ENCODE results near the gene ZNF230.

Gene ZNF230

DNA sequence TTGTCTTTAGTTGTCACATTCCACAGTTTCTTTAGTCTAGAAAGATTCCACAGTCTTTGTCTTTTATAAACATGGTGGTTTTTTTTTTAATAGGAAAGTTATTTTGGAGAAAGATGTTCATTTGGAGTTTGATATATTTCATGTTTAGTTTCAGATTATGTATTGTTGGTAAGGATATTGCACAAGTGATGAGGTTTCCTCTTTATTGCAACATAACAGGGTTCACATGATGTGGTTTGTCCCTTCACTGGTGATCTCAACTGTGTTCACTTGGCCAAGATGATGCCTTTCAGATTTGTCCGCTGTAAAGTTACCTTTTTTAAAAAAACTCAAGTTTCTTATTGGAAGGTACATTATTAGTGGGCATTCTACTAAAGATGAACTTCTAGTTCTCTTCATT is 3.2 kb downstream of the ZNF230 start:
- Mint-ChIP-seq H3K27ac (ENCODE audit: low read depth) (no peak overlapping the region), H3K36me3 (ENCODE audit: insufficient read depth) (peaks cover 32% of the 10 kb centered on the region), H3K9me3 (peaks cover 33% of the 10 kb centered on the region), H3K27me3 (no peaks in the 10 kb centered on the region), H3K4me1 (peaks cover 32% of the 10 kb centered on the region), H3K4me3 (no peak overlapping the region)
- DNase-seq (ENCODE audit: low spot score in 2 of 2) = no peak
- ATAC-seq (replicated peaks; ENCODE audit: extremely low read depth, poor library complexity, severe bottlenecking) = no peak

DNA sequence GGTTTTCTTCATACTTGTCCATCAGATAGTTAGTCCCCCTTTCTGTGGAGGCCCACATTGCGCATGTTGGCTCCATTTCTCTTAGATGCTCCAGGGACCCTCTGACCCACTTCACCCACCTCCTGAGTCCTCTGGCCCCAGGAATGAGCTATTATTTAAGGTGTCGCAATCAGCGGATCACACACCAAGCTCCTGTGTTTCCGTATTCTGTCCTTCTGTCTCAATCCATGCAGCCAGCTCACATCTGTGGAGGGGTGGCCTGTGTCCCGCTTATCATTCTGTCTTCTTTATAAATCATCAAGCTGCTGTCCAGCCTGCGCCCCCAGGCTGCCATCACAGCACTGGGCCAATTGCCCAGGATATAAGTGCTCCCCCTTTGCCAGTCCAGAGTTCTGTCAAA is 4.7 kb downstream of the ZNF230 start:
- Mint-ChIP-seq H3K27me3 (no peaks in the 10 kb centered on the region), H3K9me3 (peaks cover 41% of the 10 kb centered on the region), H3K4me1 (peaks cover 25% of the 10 kb centered on the region), H3K4me3 (no peak overlapping the region), H3K36me3 (ENCODE audit: insufficient read depth) (peaks cover 37% of the 10 kb centered on the region), H3K27ac (ENCODE audit: low read depth) (no peak overlapping the region)
- ATAC-seq (replicated peaks; ENCODE audit: extremely low read depth, poor library complexity, severe bottlenecking) = no peak
- no peak for DNase-seq (ENCODE audit: low spot score in 2 of 2)

DNA sequence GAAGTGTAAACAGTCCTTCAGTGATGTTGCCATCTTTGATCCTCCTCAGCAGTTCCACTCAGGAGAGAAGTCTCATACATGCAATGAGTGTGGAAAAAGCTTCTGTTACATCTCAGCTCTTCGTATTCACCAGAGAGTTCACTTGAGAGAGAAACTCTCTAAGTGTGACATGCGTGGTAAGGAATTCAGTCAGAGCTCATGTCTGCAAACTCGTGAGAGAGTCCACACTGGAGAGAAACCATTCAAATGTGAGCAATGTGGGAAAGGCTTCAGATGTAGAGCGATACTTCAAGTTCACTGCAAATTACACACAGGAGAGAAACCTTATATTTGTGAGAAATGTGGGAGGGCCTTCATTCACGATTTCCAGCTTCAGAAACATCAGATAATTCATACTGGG is 7.7 kb downstream of the ZNF230 start:
- no peak for DNase-seq (ENCODE audit: low spot score in 2 of 2)
- ATAC-seq (replicated peaks; ENCODE audit: extremely low read depth, poor library complexity, severe bottlenecking) = no peak
- Mint-ChIP-seq H3K27me3 (no peaks in the 10 kb centered on the region), H3K4me1 (peaks cover 9% of the 10 kb centered on the region), H3K27ac (ENCODE audit: low read depth) (no peak overlapping the region), H3K9me3 (peaks cover 56% of the 10 kb centered on the region), H3K36me3 (ENCODE audit: insufficient read depth) (peaks cover 34% of the 10 kb centered on the region), H3K4me3 (no peak overlapping the region)

DNA sequence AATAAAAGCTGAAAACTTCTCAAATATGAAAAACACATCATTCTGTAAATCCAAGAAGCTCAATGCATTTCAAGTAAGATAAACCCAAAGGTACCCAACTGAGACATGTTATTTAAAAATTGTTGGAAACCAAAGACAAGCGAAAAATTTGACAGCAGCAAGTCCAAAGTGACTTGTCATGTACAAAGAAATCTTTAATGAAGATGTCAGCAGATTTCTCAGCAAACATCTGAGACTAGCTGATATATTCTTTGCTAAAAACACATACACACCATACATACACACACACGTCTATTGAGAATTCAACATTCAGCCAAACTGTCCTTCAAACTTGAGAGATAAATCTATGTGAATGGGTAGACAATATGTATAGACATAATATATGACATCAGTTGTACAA is 16.7 kb downstream of the ZNF230 start:
- no peak overlapping the region for H3K4me3 Mint-ChIP-seq
- H3K36me3 Mint-ChIP-seq (ENCODE audit: insufficient read depth) = no peaks in the 10 kb centered on the region
- H3K9me3 Mint-ChIP-seq = peaks cover 13% of the 10 kb centered on the region
- no peak overlapping the region for H3K27ac Mint-ChIP-seq (ENCODE audit: low read depth)
- ATAC-seq (replicated peaks; ENCODE audit: extremely low read depth, poor library complexity, severe bottlenecking) (no peak), DNase-seq (ENCODE audit: low spot score in 2 of 2) (no peak)
- H3K27me3 Mint-ChIP-seq = peaks cover 42% of the 10 kb centered on the region
- peaks cover under 1% of the 10 kb centered on the region for H3K4me1 Mint-ChIP-seq

DNA sequence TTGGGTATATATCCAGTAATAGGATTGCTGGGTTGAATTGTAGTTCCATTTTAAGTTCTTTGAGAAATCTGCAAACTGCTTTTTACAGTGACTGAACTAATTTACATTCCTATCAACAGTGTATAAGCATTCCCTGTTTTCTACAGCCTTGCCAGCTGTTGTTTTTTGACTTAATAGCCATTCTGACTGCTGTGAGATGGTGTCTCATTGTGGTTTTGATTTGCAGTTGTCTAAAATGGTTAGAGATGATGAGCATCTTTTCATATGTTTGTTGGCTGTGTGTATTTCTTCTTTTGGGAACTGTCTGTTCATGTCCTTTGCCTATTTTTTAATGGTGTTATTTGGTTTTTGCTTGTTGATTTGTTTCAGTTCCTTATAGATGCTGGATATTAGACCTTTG is 18.5 kb downstream of the ZNF230 start:
- H3K4me3 Mint-ChIP-seq = no peak overlapping the region
- peaks cover 6% of the 10 kb centered on the region for H3K36me3 Mint-ChIP-seq (ENCODE audit: insufficient read depth)
- H3K27me3 Mint-ChIP-seq = peaks cover 42% of the 10 kb centered on the region
- DNase-seq (ENCODE audit: low spot score in 2 of 2) (no peak), ATAC-seq (replicated peaks; ENCODE audit: extremely low read depth, poor library complexity, severe bottlenecking) (no peak)
- H3K27ac Mint-ChIP-seq (ENCODE audit: low read depth) = no peak overlapping the region
- peaks cover 18% of the 10 kb centered on the region for H3K4me1 Mint-ChIP-seq
- H3K9me3 Mint-ChIP-seq = peaks cover 16% of the 10 kb centered on the region

DNA sequence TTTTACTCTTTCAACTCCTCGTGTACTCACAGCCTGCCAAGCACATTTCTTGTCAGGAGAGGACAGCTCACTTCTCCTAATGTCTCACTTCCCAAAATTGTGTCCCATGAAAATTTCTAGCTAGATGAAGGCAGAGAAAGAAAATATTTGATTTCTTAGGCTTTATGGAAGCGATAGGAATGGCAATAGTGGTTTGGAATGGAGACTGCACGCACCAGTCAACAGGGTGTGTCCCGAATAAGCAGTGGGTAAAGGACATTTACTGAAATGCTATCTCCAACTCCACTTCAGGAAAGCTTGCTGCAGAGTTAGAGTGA is 22.1 kb downstream of the ZNF230 start:
- no peak for ATAC-seq (replicated peaks; ENCODE audit: extremely low read depth, poor library complexity, severe bottlenecking)
- H3K9me3 Mint-ChIP-seq = peaks cover 20% of the 10 kb centered on the region
- DNase-seq (ENCODE audit: low spot score in 2 of 2) = no peak
- peaks cover 21% of the 10 kb centered on the region for H3K36me3 Mint-ChIP-seq (ENCODE audit: insufficient read depth)
- peak overlapping the region; percentile 94 for H3K27ac Mint-ChIP-seq (ENCODE audit: low read depth)
- H3K4me1 Mint-ChIP-seq = peaks cover 26% of the 10 kb centered on the region
- peaks cover 21% of the 10 kb centered on the region for H3K27me3 Mint-ChIP-seq
- peak overlapping the region; percentile 99 for H3K4me3 Mint-ChIP-seq

DNA sequence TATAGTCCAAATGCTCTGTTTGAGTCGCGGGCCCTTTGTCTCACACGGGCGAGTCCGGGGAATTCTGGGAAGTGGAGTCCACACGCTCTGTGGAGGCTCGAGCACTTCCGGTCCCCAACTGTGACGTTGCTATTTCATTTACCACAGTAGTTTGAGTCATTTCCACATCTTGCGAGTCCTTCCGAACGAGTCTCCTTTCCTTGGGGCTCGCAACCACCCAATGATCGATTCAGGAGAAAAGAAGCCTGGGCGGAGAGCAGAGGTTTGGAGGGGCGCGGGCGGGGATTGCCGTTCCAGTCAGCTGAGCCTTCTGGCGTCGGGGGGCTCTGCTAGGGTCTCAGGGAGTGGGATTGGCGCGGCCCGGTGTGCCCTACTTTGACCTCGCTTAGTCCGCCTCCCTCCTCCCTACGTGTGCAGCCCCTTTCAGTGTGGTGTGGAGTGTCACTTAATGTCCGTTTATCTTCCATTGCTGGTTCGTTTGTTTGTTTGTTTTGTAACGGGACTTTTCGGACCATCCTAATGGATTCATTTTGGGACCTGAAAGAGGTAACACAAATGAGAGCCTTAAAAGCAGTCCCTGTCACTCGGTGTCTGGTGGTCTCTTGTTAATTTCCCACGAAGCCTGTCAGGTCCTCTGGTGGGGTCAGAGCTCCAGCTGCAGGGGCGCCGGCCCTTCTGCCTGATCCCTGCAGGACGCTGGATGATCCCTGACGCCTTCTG is 22.6 kb downstream of the ZNF230 start, which contains the start of gene ZNF222:
ZNF222 (plus strand) TSS at position 163 of the 720 bp plus-strand sequence; CDS start at position 221, 58 bp downstream.
- Mint-ChIP-seq H3K4me1 (peaks cover 26% of the 10 kb centered on the region), H3K4me3 (peak within 1 kb of the TSS; percentile 99), H3K27ac (ENCODE audit: low read depth) (peak within 1 kb of the TSS; percentile 94), H3K9me3 (peaks cover 17% of the 10 kb centered on the region), H3K36me3 (ENCODE audit: insufficient read depth) (peaks cover 21% of the 10 kb centered on the region), H3K27me3 (peaks cover 15% of the 10 kb centered on the region)
- DNase-seq (ENCODE audit: low spot score in 2 of 2) = peak; percentile 26 to 54
- peak; percentile 99 for ATAC-seq (replicated peaks; ENCODE audit: extremely low read depth, poor library complexity, severe bottlenecking)

DNA sequence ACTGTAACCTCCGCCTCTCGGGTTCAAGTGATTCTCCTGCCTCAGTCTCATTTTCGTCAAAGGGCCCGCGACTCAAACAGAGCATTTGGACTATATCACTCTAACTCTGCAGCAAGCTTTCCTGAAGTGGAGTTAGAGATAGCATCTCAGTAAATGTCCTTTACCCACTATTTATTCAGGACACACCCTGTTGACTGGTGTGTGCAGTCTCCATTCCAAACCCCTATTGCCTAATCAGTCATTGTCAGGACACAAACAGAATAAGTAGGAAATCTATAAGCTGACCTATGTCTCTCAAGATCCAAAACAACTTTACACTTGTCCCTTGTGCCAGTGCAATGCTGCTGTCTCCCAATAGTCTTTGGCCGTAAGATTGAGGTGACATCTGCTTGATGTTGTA is 23.9 kb downstream of the ZNF230 start:
- Mint-ChIP-seq H3K4me1 (peaks cover 26% of the 10 kb centered on the region), H3K9me3 (peaks cover 17% of the 10 kb centered on the region), H3K4me3 (peak overlapping the region; percentile 99), H3K36me3 (ENCODE audit: insufficient read depth) (peaks cover 26% of the 10 kb centered on the region), H3K27me3 (peaks cover 3% of the 10 kb centered on the region), H3K27ac (ENCODE audit: low read depth) (no peak overlapping the region)
- ATAC-seq (replicated peaks; ENCODE audit: extremely low read depth, poor library complexity, severe bottlenecking) (no peak), DNase-seq (ENCODE audit: low spot score in 2 of 2) (no peak)

DNA sequence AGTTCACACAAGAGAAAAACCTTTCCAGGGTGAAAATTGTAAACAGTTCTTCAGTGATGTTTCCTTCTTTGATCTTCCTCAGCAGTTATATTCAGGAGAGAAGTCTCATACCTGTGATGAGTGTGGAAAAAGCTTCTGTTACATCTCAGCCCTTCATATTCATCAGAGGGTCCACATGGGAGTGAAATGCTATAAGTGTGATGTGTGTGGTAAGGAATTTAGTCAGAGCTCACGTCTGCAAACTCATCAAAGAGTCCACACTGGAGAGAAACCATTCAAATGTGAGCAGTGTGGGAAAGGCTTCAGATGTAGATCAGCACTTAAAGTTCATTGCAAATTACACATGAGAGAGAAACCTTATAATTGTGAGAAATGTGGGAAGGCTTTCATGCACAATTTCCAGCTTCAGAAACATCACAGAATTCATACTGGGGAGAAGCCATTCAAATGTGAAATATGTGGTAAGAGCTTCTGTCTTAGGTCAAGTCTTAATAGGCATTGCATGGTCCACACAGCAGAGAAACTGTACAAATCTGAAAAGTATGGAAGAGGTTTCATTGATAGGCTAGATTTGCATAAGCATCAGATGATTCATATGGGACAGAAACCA is 29.3 kb downstream of the ZNF230 start:
- H3K4me1 Mint-ChIP-seq = peaks cover 8% of the 10 kb centered on the region
- no peak for DNase-seq (ENCODE audit: low spot score in 2 of 2)
- peaks cover 20% of the 10 kb centered on the region for H3K36me3 Mint-ChIP-seq (ENCODE audit: insufficient read depth)
- no peak overlapping the region for H3K27ac Mint-ChIP-seq (ENCODE audit: low read depth)
- no peaks in the 10 kb centered on the region for H3K27me3 Mint-ChIP-seq
- no peak for ATAC-seq (replicated peaks; ENCODE audit: extremely low read depth, poor library complexity, severe bottlenecking)
- peaks cover 43% of the 10 kb centered on the region for H3K9me3 Mint-ChIP-seq
- no peak overlapping the region for H3K4me3 Mint-ChIP-seq

DNA sequence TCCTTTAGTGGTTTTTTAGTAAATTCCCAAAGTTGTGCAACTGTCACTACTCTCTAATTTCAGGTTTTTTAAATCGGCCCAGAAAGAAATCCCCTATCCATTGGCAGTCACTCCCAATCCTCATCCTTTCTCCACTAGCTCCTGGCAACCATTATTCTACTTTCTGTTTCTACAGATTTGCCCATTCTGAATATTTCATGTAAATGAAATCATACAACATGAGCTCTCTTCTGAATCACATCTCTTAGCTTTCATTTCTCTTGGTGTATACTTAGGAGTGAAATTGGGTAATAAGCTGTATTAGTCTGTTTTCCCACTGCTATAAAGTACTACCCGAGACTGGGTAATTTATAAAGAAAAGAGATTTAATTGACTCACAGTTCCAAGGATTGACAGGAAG is 39.4 kb downstream of the ZNF230 start:
- no peak overlapping the region for H3K4me3 Mint-ChIP-seq
- no peak for ATAC-seq (replicated peaks; ENCODE audit: extremely low read depth, poor library complexity, severe bottlenecking)
- no peaks in the 10 kb centered on the region for H3K36me3 Mint-ChIP-seq (ENCODE audit: insufficient read depth)
- H3K4me1 Mint-ChIP-seq = no peaks in the 10 kb centered on the region
- DNase-seq (ENCODE audit: low spot score in 2 of 2) = no peak
- H3K9me3 Mint-ChIP-seq = peaks cover 24% of the 10 kb centered on the region
- H3K27me3 Mint-ChIP-seq = peaks cover 25% of the 10 kb centered on the region
- H3K27ac Mint-ChIP-seq (ENCODE audit: low read depth) = no peak overlapping the region

DNA sequence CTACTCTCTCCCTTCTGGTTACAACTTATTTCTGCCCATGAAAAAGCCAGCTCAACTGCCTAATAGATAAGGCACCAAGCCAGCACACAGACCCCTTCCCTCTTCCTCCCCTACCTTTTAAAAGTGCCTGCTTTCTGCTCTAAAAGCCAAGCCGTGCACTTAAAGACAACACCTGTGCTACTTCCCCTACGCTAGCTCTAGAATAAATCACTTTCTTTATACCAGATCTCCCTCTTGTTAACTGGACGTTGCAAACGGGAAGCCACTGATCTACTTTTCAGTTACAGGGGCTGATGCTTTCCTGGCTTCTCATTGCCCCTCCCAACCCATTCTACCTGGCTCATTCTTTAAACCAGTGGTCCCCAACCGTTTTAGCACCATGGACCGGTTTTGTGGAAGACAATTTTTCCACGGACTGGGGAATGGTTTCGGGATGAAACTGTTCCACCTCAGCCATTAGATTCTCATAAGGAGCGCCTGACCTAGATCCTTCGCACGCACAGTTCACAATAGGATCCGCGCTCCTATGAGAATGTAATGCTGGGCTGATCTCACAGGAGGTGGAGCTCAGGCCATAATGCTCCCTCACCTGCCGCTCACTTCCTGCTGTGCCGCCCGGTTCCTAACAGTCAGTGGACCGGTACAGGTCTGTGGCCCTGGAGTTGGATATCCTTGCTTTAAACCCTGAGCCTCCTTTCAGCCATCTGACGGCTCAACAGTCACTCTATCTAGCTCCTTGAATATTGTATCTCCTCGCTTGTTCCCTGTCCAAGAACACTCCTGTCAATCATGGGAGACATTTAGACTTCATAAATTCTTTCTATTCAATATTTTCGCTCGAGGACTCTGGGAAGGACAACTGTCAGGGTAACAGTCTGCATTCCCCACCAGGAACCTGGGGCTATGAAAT is 48.2 kb downstream of the ZNF230 start:
- peaks cover 58% of the 10 kb centered on the region for H3K27me3 Mint-ChIP-seq
- H3K27ac Mint-ChIP-seq (ENCODE audit: low read depth) = no peak overlapping the region
- no peak for ATAC-seq (replicated peaks; ENCODE audit: extremely low read depth, poor library complexity, severe bottlenecking)
- peaks cover 3% of the 10 kb centered on the region for H3K36me3 Mint-ChIP-seq (ENCODE audit: insufficient read depth)
- peak overlapping the region; percentile 86 for H3K4me3 Mint-ChIP-seq
- peaks cover 17% of the 10 kb centered on the region for H3K9me3 Mint-ChIP-seq
- peaks cover 11% of the 10 kb centered on the region for H3K4me1 Mint-ChIP-seq
- DNase-seq (ENCODE audit: low spot score in 2 of 2) = no peak

DNA sequence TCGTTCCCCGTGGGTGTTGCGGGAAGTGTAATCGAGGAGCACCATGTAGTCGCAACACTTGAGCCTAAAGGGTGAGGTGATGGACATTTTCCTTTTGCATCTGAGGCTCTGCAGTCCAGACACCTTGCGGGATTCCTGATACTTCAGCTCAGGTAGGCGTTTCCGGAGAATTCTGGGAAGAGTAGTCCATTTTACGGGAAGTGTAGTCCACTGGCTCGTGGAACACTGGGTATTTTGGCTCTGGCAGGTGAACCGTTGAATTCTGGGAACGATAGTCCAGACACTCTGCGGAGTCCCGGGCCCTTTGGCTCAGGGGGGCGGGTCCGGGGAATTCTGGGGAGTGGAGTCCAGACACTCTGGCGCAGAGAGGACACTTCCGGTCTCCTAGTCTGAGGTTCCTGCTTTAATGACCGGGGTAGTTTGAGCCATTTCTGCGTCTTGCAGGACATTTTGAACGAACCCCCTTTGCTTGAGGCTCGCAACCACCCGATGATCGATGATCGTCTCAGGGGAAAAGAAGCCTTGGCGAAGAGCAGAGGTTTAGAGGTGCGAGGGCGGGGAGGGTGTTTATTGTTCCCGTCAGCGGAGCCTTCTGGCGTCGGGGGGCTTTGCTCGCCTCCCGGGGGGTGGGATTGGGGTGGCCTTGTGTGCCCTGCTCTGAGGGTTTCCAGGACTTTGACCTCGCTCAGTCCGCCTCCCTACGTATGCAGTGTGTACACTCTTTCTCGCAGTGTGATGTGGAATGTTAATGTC is 49.1 kb downstream of the ZNF230 start, which contains the start of gene ZNF223:
ZNF223 (plus strand) TSS at position 387 of the 753 bp plus-strand sequence. CDS start 3,141 bp downstream, outside the sequence.
- DNase-seq (ENCODE audit: low spot score in 2 of 2) = no peak

More for the DNA sequence above, 49.1 kb downstream of the ZNF230 start, which contains the start of gene ZNF223:
- Mint-ChIP-seq H3K9me3 (peaks cover 17% of the 10 kb centered on the region), H3K27ac (ENCODE audit: low read depth) (no peak within 1 kb of the TSS), H3K4me3 (peak within 1 kb of the TSS; percentile 86), H3K27me3 (peaks cover 58% of the 10 kb centered on the region), H3K4me1 (peaks cover 11% of the 10 kb centered on the region), H3K36me3 (ENCODE audit: insufficient read depth) (peaks cover 3% of the 10 kb centered on the region)
- ATAC-seq (replicated peaks; ENCODE audit: extremely low read depth, poor library complexity, severe bottlenecking) = peak; percentile 36
